Hepatocyte (in vitro differentiated cells): Measurements from ENCODE around the gene NEDD4. TPM values are rescaled to one million over a fixed set of nuclear protein-coding genes. Genes with fewer than 3 reads are reported as not detected.

Experiments
- DNase-seq: peaks from one replicate; pipeline ENCODE4 v3.0.0-alpha.2; 2016; ENCODE audit warnings: low spot score
- H2AFZ ChIP-seq: fragments of 200-600 bp; sonication (generic); 2 replicates; pipeline ENCODE4 v1.6.0; 2016; ENCODE audit warnings: antibody characterized with exemption, mild to moderate bottlenecking
- H3K27ac ChIP-seq: fragments of 200-600 bp; sonication (generic); 2 replicates; pipeline ENCODE4 v1.5.1; 2016; ENCODE audit warnings: mild to moderate bottlenecking
- H3K27me3 ChIP-seq: fragments of 200-600 bp; sonication (generic); 2 replicates; pipeline ENCODE4 v1.6.1; 2016
- H3K36me3 ChIP-seq: fragments of 200-600 bp; sonication (generic); replicated peaks from 2 replicates; pipeline ENCODE4 v1.5.1; 2016; ENCODE audit warnings: low read depth; ENCODE audit not compliant: insufficient read depth
- H3K4me1 ChIP-seq: fragments of 200-600 bp; sonication (generic); 2 replicates; pipeline ENCODE4 v1.5.1; 2016; ENCODE audit warnings: mild to moderate bottlenecking, moderate library complexity; ENCODE audit not compliant: insufficient read depth
- H3K4me2 ChIP-seq: fragments of 200-600 bp; sonication (generic); 2 replicates; pipeline ENCODE4 v1.6.0; 2016
- H3K4me3 ChIP-seq: fragments of 200-600 bp; sonication (generic); 2 replicates; pipeline ENCODE4 v1.5.1; 2016; ENCODE audit warnings: mild to moderate bottlenecking
- H3K79me2 ChIP-seq: fragments of 200-600 bp; sonication (generic); 2 replicates; pipeline ENCODE4 v1.6.0; 2017; ENCODE audit warnings: mild to moderate bottlenecking
- H3K9me2 ChIP-seq: fragments of 200-600 bp; sonication (generic); replicated peaks from 2 replicates; pipeline ENCODE4 v1.6.0; 2017; ENCODE audit warnings: mild to moderate bottlenecking; ENCODE audit not compliant: insufficient read depth
- H3K9me3 ChIP-seq: fragments of 200-600 bp; sonication (generic); 2 replicates; pipeline ENCODE4 v1.5.1; 2016; ENCODE audit warnings: low read depth, mild to moderate bottlenecking
- H4K20me1 ChIP-seq: fragments of 200-600 bp; sonication (generic); 2 replicates; pipeline ENCODE4 v1.6.0; 2016; ENCODE audit warnings: mild to moderate bottlenecking; ENCODE audit not compliant: insufficient read depth, poor library complexity, severe bottlenecking
- EZH2 ChIP-seq: fragments of 200-600 bp; sonication (generic); IDR thresholded peaks from 2 replicates; pipeline ENCODE4 v1.6.1; 2016; ENCODE audit warnings: antibody characterized with exemption, mild to moderate bottlenecking, borderline replicate concordance
- EZH2phosphoT487 ChIP-seq: fragments of 200-600 bp; sonication (generic); IDR thresholded peaks from one replicate; pipeline ENCODE4 v1.6.1; 2018; ENCODE audit warnings: antibody characterized with exemption, mild to moderate bottlenecking, low read depth, moderate library complexity; ENCODE audit not compliant: unreplicated experiment, severe bottlenecking
- WGBS: methylation state at CpG from one replicate; pipeline ENCODE4 v1.1.6; 2016; ENCODE audit warnings: low lambda C conversion rate; ENCODE audit errors: missing lambda C conversion rate; 5-methylcytosine and 5-hydroxymethylcytosine counted together
- polyA plus RNA-seq: library from polyadenylated mRNA; unstranded; fragments of >200 nt; fragmentation: Nextera tagmentation; extraction: Ambion mirVana; gene quantifications from 2 replicates; pipeline ENCODE4 v1.2.1, GENCODE V29; 2016
- total RNA-seq: library from RNA; depleted of rRNA; stranded (reverse); fragments of >200 nt; gene quantifications from 2 replicates; pipeline ENCODE4 v1.2.3, GENCODE V29; 2014
- TF ChIP-seq, protein P1 (sequence below): fragments of 200-600 bp; sonication (generic); IDR thresholded peaks from 2 replicates; pipeline ENCODE4 v1.5.1; 2016; ENCODE audit warnings: antibody characterized with exemption, mild to moderate bottlenecking; ENCODE audit not compliant: poor library complexity

The NEDD4 gene
- total and polyA plus RNA-seq, 2 experiments from 2014 or later: 26.5 to 77.0 TPM

DNA sequence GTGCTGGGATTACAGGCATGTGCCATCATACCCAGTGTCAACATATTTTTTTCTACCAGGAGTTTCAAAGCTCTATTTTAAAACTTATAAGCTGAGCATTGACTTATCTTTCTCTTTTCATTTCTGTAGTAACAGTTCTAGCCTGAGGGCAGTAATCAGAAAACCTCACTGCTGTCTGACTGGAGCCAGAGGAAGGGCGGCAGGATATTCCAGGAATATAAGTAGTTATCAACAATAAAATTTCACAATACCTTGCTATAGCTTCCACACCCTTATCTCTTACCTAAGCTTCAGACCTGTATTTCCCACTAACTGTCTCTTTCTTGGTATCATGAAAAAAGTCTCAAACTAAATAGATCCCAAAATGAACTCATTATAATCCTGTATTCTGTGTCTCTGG, 5.1 kb upstream of the NEDD4 start:
- H3K4me1 ChIP-seq: no peaks in the 10 kb centered on the region
- H3K4me3 ChIP-seq: no peak overlapping the region
- no peaks in the 10 kb centered on the region for H3K36me3 ChIP-seq
- H3K27me3 ChIP-seq: peaks cover 3% of the 10 kb centered on the region
- H3K27ac ChIP-seq: no peak overlapping the region
- H3K9me3 ChIP-seq: no peaks in the 10 kb centered on the region
- H4K20me1 ChIP-seq: no peaks in the 10 kb centered on the region
- 74% methylated on average over 1 of the region's 1 CpG for WGBS
- H3K9me2 ChIP-seq: no peaks in the 10 kb centered on the region
- TF ChIP-seq, protein P1, sequence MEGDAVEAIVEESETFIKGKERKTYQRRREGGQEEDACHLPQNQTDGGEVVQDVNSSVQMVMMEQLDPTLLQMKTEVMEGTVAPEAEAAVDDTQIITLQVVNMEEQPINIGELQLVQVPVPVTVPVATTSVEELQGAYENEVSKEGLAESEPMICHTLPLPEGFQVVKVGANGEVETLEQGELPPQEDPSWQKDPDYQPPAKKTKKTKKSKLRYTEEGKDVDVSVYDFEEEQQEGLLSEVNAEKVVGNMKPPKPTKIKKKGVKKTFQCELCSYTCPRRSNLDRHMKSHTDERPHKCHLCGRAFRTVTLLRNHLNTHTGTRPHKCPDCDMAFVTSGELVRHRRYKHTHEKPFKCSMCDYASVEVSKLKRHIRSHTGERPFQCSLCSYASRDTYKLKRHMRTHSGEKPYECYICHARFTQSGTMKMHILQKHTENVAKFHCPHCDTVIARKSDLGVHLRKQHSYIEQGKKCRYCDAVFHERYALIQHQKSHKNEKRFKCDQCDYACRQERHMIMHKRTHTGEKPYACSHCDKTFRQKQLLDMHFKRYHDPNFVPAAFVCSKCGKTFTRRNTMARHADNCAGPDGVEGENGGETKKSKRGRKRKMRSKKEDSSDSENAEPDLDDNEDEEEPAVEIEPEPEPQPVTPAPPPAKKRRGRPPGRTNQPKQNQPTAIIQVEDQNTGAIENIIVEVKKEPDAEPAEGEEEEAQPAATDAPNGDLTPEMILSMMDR: no peak
- TF ChIP-seq EZH2 (no peak), EZH2phosphoT487 (no peak)
- DNase-seq: no peak
- H2AFZ ChIP-seq: no peak overlapping the region
- no peak overlapping the region for H3K4me2 ChIP-seq
- peaks cover 10% of the 10 kb centered on the region for H3K79me2 ChIP-seq

DNA sequence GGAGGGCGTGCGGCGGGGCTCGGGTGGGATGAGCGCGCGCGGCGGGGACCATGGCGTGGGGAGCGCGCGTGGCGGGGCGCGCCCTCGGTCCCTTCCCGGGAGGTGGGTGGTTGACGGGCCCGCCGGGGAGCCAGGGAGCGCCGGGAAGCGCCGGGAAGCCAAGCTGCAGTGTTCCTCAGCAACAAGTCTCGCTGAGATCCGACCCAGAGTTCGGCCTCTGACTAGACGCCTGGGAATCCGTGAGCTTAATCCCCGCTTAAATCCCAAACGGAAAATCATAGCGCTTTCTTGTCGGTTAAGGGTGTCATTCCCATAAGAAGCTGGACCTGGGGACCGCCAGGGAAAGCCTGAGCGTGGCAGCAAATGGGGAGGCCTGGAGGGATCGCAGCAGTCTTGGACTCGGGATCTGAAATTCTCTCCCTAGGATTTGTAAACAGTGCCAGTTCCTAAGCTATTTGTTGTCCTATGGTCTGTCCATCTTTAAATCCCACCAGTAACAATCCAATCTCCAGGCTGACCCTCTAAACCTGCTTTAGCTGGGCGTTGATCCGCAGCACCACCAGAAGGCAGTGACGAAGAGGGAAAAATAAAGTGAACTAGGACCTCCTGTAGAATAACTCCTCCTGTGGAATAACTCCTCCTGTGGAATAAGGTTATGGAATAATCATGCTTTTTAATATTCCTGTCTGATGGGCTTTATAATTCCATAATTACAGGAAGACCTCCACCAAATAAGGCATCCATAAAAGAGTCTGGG, 570 bp upstream of the NEDD4 start:
- DNase-seq: no peak
- H3K36me3 ChIP-seq: no peaks in the 10 kb centered on the region
- TF ChIP-seq, protein P1: peak; percentile 24
- TF ChIP-seq EZH2phosphoT487: no peak
- peak overlapping the region; percentile 43 for H3K4me3 ChIP-seq
- peaks cover 44% of the 10 kb centered on the region for H3K79me2 ChIP-seq
- peak overlapping the region; percentile 68 for H3K4me2 ChIP-seq
- peaks cover 13% of the 10 kb centered on the region for H3K4me1 ChIP-seq
- peak overlapping the region; percentile 100 for H3K27ac ChIP-seq
- no peaks in the 10 kb centered on the region for H3K9me3 ChIP-seq
- 4% methylated on average over 11 of the region's 41 CpGs for WGBS
- no peaks in the 10 kb centered on the region for H3K9me2 ChIP-seq
- peak overlapping the region; percentile 88 for H2AFZ ChIP-seq
- no peaks in the 10 kb centered on the region for H3K27me3 ChIP-seq
- peaks cover 1% of the 10 kb centered on the region for H4K20me1 ChIP-seq

DNA sequence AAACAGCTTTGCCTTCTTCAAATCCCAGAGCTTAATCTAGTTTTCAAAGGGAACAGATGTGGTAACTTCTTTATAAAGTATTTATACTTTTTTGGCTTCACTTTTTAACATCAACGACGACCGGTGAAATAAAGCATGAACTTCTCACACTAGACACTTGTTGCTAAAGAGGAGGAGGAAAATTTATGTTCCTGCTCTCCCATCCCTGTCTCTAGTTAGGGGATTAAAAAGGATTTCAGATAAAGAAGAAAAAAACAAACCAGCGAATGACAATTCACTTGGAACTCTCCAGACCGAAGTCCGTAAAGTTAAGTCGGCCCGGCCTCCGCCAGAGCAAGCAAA, 672 bp downstream of the NEDD4 start:
- no peaks in the 10 kb centered on the region for H3K9me3 ChIP-seq
- peaks cover 6% of the 10 kb centered on the region for H4K20me1 ChIP-seq
- DNase-seq: no peak
- TF ChIP-seq EZH2phosphoT487: no peak
- TF ChIP-seq EZH2: no peak
- TF ChIP-seq, protein P1: no peak
- WGBS: under 1% methylated on average over 9 of the region's 9 CpGs
- H2AFZ ChIP-seq: peak overlapping the region; percentile 91
- H3K4me2 ChIP-seq: peak overlapping the region; percentile 77
- no peaks in the 10 kb centered on the region for H3K36me3 ChIP-seq
- H3K9me2 ChIP-seq: no peaks in the 10 kb centered on the region
- peaks cover 13% of the 10 kb centered on the region for H3K4me1 ChIP-seq
- peak overlapping the region; percentile 100 for H3K27ac ChIP-seq
- peak overlapping the region; percentile 90 for H3K4me3 ChIP-seq
- no peaks in the 10 kb centered on the region for H3K27me3 ChIP-seq
- peaks cover 51% of the 10 kb centered on the region for H3K79me2 ChIP-seq
